NCI-H748 treated with DMSO at 0.1 percent for 48 hours (cell line): ENCODE results near the gene CLEC2L.
"Not testable (repeated sequence)": the region's sequence is repeated elsewhere in the genome, so short reads cannot be mapped to it uniquely, and the experiment has no call there.

ENCODE experiments used
- DNase-seq: peaks from one replicate; lab custom pipeline; 2025; lab: John Stamatoyannopoulos, UW

The CLEC2L gene

DNA sequence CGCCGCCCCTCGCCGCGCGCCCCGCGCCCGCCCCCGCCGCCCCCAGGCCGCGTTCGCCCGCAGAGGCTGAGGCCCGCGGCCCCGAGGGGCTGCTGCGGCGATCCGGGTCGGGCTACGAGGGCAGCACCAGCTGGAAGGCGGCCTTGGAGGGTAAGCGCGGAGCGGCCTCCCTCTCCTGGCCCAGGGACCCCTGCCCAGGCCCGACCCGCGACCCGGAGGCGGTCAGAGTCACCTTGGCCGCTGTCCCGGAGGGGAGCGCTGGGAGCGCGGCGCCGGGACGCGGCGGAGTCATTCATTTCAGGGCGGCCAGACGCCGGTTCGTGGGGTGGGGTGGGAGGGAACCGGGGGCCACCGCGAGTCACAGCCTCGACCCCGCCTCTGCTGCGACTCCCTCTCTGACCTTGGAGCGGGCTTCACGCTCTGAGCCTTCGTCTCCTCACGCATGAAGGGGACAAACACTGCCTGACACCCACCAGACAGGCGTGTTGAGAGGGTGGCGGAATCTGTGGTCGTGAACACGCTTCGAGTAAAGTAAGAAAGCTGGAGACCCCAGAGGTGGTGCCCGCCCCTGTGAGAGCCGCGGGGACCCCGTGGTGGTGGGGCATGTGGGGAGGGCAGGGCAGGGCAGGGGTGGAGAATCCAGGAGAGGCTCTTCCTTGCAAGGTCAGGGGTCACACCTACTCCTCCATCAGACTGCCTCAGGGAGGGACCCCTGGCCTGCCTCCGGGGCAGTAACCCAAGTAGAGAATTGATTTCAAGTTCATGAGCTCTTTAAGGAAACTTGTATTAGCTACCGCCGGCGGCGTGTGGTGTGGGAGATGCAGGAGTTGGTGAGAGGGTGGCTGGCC lies 707 bp downstream of the CLEC2L start:
- DNase-seq: no peak

DNA sequence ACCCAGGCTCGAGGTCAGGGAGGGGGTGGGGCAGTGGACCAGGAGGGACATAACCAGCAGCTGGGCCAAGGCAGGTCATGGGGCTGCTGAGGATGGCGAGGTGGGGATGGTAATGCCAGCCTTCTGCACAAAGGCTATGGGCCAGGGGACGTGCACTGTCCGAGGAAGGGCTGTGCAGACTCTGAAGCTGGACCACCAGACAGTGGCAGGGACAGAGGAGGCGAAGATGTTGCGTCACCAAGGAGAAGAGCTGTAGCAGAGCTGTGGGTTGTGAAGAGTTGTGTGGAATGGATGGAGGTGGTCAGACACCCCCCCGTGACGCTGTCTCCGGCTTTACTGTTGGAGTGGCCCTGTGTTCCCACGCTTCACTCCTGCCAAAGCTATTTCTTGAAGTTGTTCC lies 1.8 kb downstream of the CLEC2L start:
- no peak for DNase-seq

DNA sequence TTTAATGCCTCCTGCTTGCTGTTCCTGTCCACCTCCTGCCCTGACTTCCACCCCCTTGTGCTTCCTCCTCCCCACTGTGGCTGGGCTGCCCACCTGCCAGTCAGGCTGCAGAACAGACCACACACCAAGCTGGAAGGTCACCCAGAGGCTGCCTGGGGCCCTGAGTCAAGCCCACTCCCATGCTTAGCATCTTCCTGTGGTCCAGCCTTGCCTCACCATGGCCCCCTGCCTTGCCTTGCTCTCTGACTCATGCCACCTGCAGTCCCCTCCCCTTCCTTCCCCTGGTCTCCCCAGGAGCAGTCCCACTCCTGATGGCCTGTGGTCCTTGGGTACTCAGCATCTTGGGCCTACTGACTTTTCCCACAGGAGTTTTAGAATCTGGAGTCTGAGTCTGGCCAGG lies 2.3 kb downstream of the CLEC2L start:
- no peak for DNase-seq

GRCh38 chr7:139526578-139527544 lies 3.4 kb downstream of the CLEC2L start:
- DNase-seq: no peak

DNA sequence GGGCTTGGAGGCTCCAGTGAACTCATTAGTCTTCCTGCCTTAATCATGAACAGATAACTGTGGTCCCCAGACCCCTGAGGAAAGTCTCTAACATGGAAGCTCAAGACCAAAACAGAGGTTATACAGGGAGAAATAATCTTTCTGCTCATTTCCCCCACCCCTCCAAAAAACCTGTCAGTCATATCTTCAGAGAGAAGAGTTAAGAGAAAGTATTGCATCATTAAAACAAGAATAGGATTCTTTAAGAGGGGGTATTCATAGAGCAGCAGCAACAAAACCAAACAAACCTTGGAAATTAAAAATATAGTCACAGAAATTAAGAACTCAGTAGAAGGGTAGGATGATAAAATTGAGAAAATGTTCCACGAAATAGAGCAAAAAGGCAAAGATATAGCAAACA lies 7.6 kb downstream of the CLEC2L start:
- DNase-seq: no peak

GRCh38 chr7:139532636-139533155 lies 9.2 kb downstream of the CLEC2L start:
- DNase-seq: no peak

- no peak for DNase-seq
Observed at GRCh38 chr7:139534096-139534495, 10.6 kb downstream of the CLEC2L start.

GRCh38 chr7:139534966-139535651 lies 11.6 kb downstream of the CLEC2L start:
- no peak for DNase-seq

DNA sequence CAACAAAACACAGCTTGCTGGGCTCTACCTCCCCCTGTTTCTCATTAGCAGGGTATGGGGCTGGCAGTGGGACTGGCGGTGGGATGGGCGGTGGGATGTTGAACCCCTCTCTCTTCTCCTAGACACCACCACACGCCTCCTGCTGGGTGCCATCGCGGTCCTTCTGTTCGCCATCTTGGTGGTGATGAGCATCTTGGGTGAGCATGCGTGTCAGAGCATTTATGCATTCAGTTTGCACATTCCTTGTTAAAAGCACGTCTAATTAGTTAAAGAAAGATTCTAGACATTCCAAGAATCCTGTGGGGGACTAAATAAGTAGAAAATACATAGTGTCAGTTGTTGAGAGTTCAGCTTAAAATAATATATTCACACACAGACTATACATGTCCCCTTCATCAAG lies 12.7 kb downstream of the CLEC2L start:
- no peak for DNase-seq

DNA sequence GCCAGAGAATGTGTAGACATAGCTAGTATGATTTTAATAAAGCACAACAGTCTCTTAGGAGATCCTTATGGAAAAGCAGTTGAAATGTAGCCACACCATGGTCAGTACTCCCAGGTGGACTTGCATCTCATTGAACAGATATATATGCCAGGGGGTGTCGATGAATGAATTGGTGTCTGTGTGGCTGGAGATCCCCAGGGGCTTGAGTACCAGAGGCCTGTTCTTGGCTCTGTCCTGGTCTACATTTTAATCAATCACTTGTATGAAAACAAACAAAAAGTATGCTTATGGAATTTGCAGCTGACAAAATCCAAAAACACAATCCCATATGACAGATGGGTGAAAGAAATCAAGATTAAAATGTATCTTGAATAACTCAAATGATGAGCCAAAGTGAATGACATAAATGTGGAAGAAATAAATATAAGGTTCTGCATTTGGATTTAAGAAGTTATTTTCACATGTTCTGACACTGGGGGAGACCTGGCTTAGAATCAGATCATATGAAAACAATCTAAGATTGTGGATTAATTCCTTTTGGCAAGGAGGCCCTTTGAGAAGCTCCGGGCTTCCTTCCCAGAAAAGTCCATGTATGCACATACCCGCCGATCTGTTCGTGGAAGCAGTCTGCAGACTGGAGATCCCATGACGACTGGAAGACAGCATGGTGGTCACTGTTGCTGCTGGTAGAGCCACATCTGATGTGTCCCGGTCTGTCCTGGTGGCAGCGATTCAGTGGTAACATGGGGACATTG lies 15.6 kb downstream of the CLEC2L start:
- no peak for DNase-seq

- DNase-seq: no peak
Observed at GRCh38 chr7:139540203-139540602, 16.7 kb downstream of the CLEC2L start.

DNA sequence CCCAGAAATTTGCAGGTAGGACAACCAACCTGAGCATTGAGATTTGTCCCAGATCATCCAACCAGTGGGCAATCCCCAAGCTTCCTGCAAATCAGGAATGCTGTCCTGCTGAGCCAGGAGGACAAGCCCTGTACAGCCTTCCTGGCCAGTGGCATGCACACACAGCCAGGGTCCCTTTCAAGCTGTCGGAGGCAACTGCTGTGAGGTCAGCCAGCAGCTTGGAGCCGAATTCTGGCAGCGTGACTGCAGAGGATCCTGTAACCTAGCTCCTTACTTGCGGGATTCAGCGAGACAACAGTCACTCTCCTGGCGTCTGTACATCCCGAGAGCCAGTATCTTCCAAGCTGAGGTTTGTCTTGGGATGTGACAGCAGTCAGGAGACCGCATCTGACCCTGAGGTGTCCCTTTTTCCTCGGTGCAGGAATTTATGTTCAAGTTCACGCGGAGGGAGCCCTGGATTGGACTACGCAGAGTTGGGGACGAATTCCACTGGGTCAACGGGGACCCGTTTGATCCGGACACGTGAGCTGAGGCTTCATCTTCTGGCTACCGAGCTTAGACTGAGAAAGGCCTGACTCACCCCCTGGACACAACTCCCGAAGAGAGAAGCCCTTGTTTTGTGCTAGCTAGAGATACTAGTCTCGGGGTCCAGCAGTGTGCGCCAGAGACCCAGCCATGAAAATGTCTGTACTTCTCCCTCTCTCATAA lies 18.3 kb downstream of the CLEC2L start:
- DNase-seq: no peak

- no peak for DNase-seq
Observed at GRCh38 chr7:139542308-139543151, 19.0 kb downstream of the CLEC2L start.

DNA sequence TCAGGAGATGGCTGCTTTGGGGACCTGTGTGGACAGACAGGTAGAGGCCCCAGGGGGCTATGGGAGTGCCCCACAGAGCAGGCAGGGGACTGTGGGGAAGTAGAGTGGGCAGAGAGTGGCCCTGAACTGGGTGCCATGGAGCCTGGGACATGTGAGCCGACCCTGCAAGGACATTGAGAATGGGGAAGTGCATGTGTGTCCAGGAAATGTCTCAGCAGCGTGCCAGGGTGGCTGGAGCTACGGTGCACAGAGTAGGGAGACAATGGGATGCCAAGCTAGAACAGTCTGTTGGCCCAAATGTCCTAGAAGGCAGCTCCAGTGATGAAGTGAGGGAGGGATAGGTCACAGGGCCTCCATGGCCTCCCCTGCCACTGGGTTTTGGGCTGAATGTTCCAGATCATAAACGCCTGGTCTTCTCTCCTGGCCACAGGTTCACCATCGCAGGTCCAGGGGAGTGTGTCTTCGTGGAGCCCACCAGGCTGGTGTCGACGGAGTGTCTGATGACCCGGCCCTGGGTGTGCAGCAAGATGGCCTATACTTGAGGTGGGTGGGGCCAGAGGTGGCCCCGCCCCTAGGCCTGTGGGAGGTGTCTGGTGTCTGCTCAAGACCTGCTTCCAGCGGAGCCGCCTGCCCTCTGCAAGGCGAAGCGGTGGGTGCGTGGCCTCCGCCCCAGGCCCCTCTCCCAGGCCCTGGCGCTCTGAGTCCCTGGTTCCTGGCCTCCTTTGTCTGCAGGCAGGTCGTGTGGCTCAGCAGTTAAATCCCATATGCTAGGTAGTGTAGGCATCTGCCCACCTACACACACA lies 20.5 kb downstream of the CLEC2L start:
- DNase-seq: no peak

DNA sequence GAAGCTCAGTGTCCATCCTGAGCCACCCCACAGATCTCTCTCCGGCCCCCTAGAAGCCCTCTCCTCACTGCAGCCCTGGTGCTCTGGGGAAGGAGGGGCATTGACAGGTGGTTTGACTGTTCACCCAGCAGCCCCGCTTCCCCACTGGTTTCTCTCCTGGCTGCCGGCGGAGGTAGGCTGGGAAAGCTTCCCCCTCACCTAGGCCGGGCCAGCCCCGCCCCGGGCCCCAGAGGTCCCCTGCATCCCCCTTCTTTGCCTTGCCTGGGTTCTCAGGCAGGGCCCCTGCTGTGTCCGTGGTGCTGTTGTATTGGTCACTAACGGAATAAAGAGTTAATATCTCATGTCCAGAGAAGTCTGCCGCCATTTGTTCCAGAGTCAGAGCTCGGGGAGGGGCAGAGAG lies 21.2 kb downstream of the CLEC2L start:
- no peak for DNase-seq

- no peak for DNase-seq
Observed at GRCh38 chr7:139548302-139549028, 25.0 kb downstream of the CLEC2L start.

- DNase-seq: not testable (repeated sequence)
Observed at GRCh38 chr7:139553991-139554700, 30.7 kb downstream of the CLEC2L start.
